Adrenal gland (tissue), 12 donors: ENCODE results near the gene ANKRD34A. TPM values are rescaled to one million over a fixed set of nuclear protein-coding genes. Genes with fewer than 3 reads are reported as not detected.
A peak's percentile ranks its signal among the peaks of the same experiment; 100 is the strongest.

Experiments used
- DNase-seq, 7 donors: peaks; one replicate each; pipeline ENCODE4 v3.0.0-alpha.2; 2019 to 2020
- H3K27ac ChIP-seq, 5 donors: fragments of 200-600 bp; sonication (generic) in 4 of 5; 1 replicate in 3 of 5; 2 replicates in 2 of 5; pipeline versions ENCODE4 v1.5.1 to v1.8.0; 2016 to 2020; ENCODE audit warnings: mild to moderate bottlenecking in 1 of 5
- H3K27me3 ChIP-seq: fragments of 200-600 bp; 2 replicates; pipeline ENCODE4 v1.8.0; 2021
- H3K36me3 ChIP-seq, 2 donors: fragments of 200-600 bp; replicated peaks in 1 of 2; 1 replicate in 1 of 2; 2 replicates in 1 of 2; pipeline versions ENCODE4 v1.5.1 to v1.8.0; 2018 to 2022
- H3K4me1 ChIP-seq, 2 donors: fragments of 200-600 bp; replicated peaks in 1 of 2; 1 replicate in 1 of 2; 2 replicates in 1 of 2; pipeline versions ENCODE4 v1.5.1 to v1.8.0; 2018 to 2021
- H3K4me3 ChIP-seq, 4 donors: fragments of 200-600 bp; sonication (generic) in 3 of 4; one replicate each; pipeline ENCODE4 v1.5.1; 2016 to 2018
- H3K9me3 ChIP-seq, 3 donors: fragments of 200-600 bp; sonication (generic) in 1 of 3; replicated peaks in 1 of 3; 1 replicate in 2 of 3; 2 replicates in 1 of 3; pipeline versions ENCODE4 v1.5.1 to v1.8.0; 2016 to 2021
- CTCF ChIP-seq, 6 experiments: fragments of 450-650 bp in 4 of 6; fragments of 200-600 bp in 2 of 6; sonication (generic) in 1 of 6; IDR thresholded peaks; 1 replicate in 5 of 6; 2 replicates in 1 of 6; pipeline versions ENCODE4 v1.5.1 to v1.8.0; 2016 to 2021; ENCODE audit warnings: antibody characterized with exemption in 6 of 6, mild to moderate bottlenecking in 2 of 6, moderate library complexity in 1 of 6
- POLR2A ChIP-seq, 2 donors: fragments of 450-650 bp; IDR thresholded peaks; one replicate each; pipeline ENCODE4 v1.6.1; 2017; ENCODE audit warnings: antibody characterized with exemption in 2 of 2, mild to moderate bottlenecking in 2 of 2, moderate library complexity in 1 of 2
- WGBS, 4 donors: extraction: QIAGEN DNeasy Blood & Tissue Kit in 2 of 4; methylation state at CpG; one replicate each; pipeline versions ENCODE4 v1.1.5 to v1.1.7; 2013 to 2017; 5-methylcytosine and 5-hydroxymethylcytosine counted together
- intact Hi-C, 2 donors: fragments of 100-400 bp; cut with DNase I; formaldehyde crosslinking; loops; one replicate each; pipeline versions ENCODE4 v1.14.1 to v1.15.0; 2022 to 2023
- polyA plus RNA-seq, 3 donors: library from polyadenylated mRNA; stranded (reverse); fragments of 200-250 nt in 2 of 3; fragments of 350-450 nt in 1 of 3; fragmentation: Illumina TruSeq in 1 of 3; extraction: RNeasy Lipid Tissue Mini Kit (QIAGEN cat#74804) in 1 of 3; gene quantifications; one replicate each; pipeline ENCODE4 v1.2.3, GENCODE V29; 2013 to 2014
- total RNA-seq, 9 donors: library from RNA; depleted of rRNA in 4 of 9; stranded (reverse); fragments of >200 nt in 4 of 9; fragments of 120-200 nt in 1 of 9; fragmentation: NEBNext Ultra II Directional in 1 of 9; extraction: Animal tissue kit (Norgen Biotek cat#: 25700) in 1 of 9; gene quantifications; one replicate each; pipeline versions ENCODE4 v1.1.0 to v1.2.4, GENCODE V29; 2013 to 2023
- donor health status: healthy with polysubstance abuse.
- donor health status: Bipolar disorder and iron deficiency.
- donor health status: DM: yes; HTN: yes; CAD: no.
- donor health status: DM: no; HTN: no; CAD: no.
- donor health status: DM: no; HTN: no; CAD: no.
- donor health status: DM: yes; HTN: yes; CAD: no.

Gene ANKRD34A
- total and polyA plus RNA-seq, 12 donors = 0.24 to 2.5 (median 0.96) TPM

- Histone ChIP-seq H3K36me3 (no peaks in the 10 kb centered on the region), H3K4me1 (peaks cover 44 to 57% of the 10 kb centered on the region in 2 donors), H3K27ac (peak overlapping the region; percentile 88 to 96 (median 94)), H3K9me3 (no peaks in the 10 kb centered on the region), H3K4me3 (peak overlapping the region in 1 of 4 donors; percentile 37), H3K27me3 (no peaks in the 10 kb centered on the region)
- intact Hi-C loops = loop anchor here (5.0 to 10.0 kb wide), 2 partner anchors 34 to 134 kb away; partner anchors contain the start of gene NUDT17 (in 1 of the 2)
- DNase-seq = peak in 1 of 7 donors; percentile 0
- TF ChIP-seq CTCF (IDR thresholded peaks at IDR 0.05) (no peak), POLR2A (IDR thresholded peaks at IDR 0.05) (no peak)
Measured at GRCh38 chr1:145978471-145978853, 14.1 kb upstream of the ANKRD34A start.

GRCh38 chr1:145977486-145978470 lies 13.4 kb upstream of the ANKRD34A start:
- H3K4me3 ChIP-seq = peak overlapping the region in 1 of 4 donors; percentile 4
- peak; percentile 74 to 94 (median 84) for DNase-seq
- TF ChIP-seq CTCF (IDR thresholded peaks at IDR 0.05) (peak; percentile 66 to 95 (median 93)), POLR2A (IDR thresholded peaks at IDR 0.05) (no peak)
- intact Hi-C loops = loop anchor here (5.0 to 10.0 kb wide), 2 partner anchors 35 to 133 kb away; partner anchors contain the start of gene NUDT17 (in 1 of the 2)
- H3K9me3 ChIP-seq = no peaks in the 10 kb centered on the region
- peak overlapping the region; percentile 88 to 96 (median 94) for H3K27ac ChIP-seq
- H3K4me1 ChIP-seq = peaks cover 39 to 50% of the 10 kb centered on the region in 2 donors
- H3K36me3 ChIP-seq = no peaks in the 10 kb centered on the region
- no peaks in the 10 kb centered on the region for H3K27me3 ChIP-seq
- 12 to 20% (median 17%) methylated on average over 8 to 9 of the region's 9 CpGs for WGBS, 4 donors

- H3K36me3 ChIP-seq = no peaks in the 10 kb centered on the region
- peaks cover 38 to 43% of the 10 kb centered on the region in 2 donors for H3K4me1 ChIP-seq
- intact Hi-C loops = loop anchor here (5.0 to 10.0 kb wide), 2 partner anchors 35 to 132 kb away; partner anchors contain the start of gene NUDT17 (in 1 of the 2)
- WGBS, 4 donors = 75 to 85% (median 81%) methylated on average over 5 of the region's 5 CpGs
- peak overlapping the region in 3 of 5 donors; percentile 94 to 96 (median 95) for H3K27ac ChIP-seq
- peak in 4 of 7 donors; percentile 11 to 63 (median 17) for DNase-seq
- TF ChIP-seq CTCF (IDR thresholded peaks at IDR 0.05) (no peak), POLR2A (IDR thresholded peaks at IDR 0.05) (no peak)
- no peak overlapping the region for H3K4me3 ChIP-seq
- no peaks in the 10 kb centered on the region for H3K27me3 ChIP-seq
- no peaks in the 10 kb centered on the region for H3K9me3 ChIP-seq
Measured at GRCh38 chr1:145977016-145977415, 12.6 kb upstream of the ANKRD34A start.

- WGBS, 4 donors = 74 to 90% (median 80%) methylated on average over 2 to 4 of the region's 4 CpGs
- TF ChIP-seq CTCF (IDR thresholded peaks at IDR 0.05) = no peak
- no peak for TF ChIP-seq POLR2A (IDR thresholded peaks at IDR 0.05)
- no peak overlapping the region for H3K27ac ChIP-seq
- H3K4me1 ChIP-seq = peaks cover 21 to 25% of the 10 kb centered on the region in 2 donors
- intact Hi-C loops = loop anchor here (5.0 to 10.0 kb wide), 2 partner anchors 37 to 130 kb away; partner anchors contain the start of gene NUDT17 (in 1 of the 2)
- H3K27me3 ChIP-seq = no peaks in the 10 kb centered on the region
- peak in 2 of 7 donors; percentile 11 to 21 for DNase-seq
- H3K4me3 ChIP-seq = no peak overlapping the region
- no peaks in the 10 kb centered on the region for H3K36me3 ChIP-seq
- H3K9me3 ChIP-seq = no peaks in the 10 kb centered on the region
Measured at GRCh38 chr1:145975216-145975615, 10.8 kb upstream of the ANKRD34A start.
